WTC11 (cell line): Measurements from ENCODE around the gene CHRM4. TPM values are rescaled to one million over a fixed set of nuclear protein-coding genes. Genes with fewer than 3 reads are reported as not detected.

Experiments
- ATAC-seq: fragments of 200-7000 bp; cut with Tn5 transposase; 2 replicates; pipeline ENCODE4 v1.10.0; 2021; ENCODE audit warnings: mild to moderate bottlenecking, moderate library complexity
- CTCF ChIA-PET: fragments of 300-600 bp; sonication (Branson Sonifier 250); formaldehyde crosslinking; loops from one replicate; lab custom pipeline; 2021; ENCODE audit warnings: antibody characterized with exemption; lab: Charles Lee
- POLR2A ChIA-PET: fragments of 350-600 bp; sonication (Branson Sonifier 250); formaldehyde crosslinking; loops from one replicate; lab custom pipeline; 2021; ENCODE audit warnings: antibody characterized with exemption; lab: Charles Lee
- DNase-seq: peaks from one replicate; pipeline ENCODE4 v3.0.0; 2021; ENCODE audit warnings: low spot score
- H3K27ac Mint-ChIP-seq: 2 replicates; pipeline ENCODE4 v1.8.0; 2021; ENCODE audit warnings: mixed read lengths
- H3K27me3 Mint-ChIP-seq: 2 replicates; pipeline ENCODE4 v1.8.0; 2021; ENCODE audit warnings: low read depth, mild to moderate bottlenecking, moderate library complexity, mixed read lengths
- H3K36me3 Mint-ChIP-seq: 2 replicates; pipeline ENCODE4 v1.8.0; 2021; ENCODE audit warnings: mixed read lengths
- H3K4me1 Mint-ChIP-seq: 2 replicates; pipeline ENCODE4 v1.8.0; 2022; ENCODE audit warnings: mixed read lengths
- H3K4me3 Mint-ChIP-seq: 2 replicates; pipeline ENCODE4 v1.8.0; 2021; ENCODE audit warnings: mild to moderate bottlenecking, moderate library complexity, mixed read lengths
- H3K9me3 Mint-ChIP-seq: 2 replicates; pipeline ENCODE4 v1.8.0; 2021; ENCODE audit warnings: mixed read lengths
- ATF2 ChIP-seq: sonication (generic); formaldehyde crosslinking; IDR thresholded peaks from 2 replicates; pipeline ENCODE4 v1.8.1; 2022; ENCODE audit warnings: low read depth, missing genetic modification reagents, borderline replicate concordance
- ESRRA ChIP-seq: sonication (generic); formaldehyde crosslinking; IDR thresholded peaks from 2 replicates; pipeline ENCODE4 v1.8.1; 2022; ENCODE audit warnings: mild to moderate bottlenecking, missing genetic modification reagents, borderline replicate concordance
- MXD4 ChIP-seq: fragments of 250-450 bp; sonication (Bioruptor Pico); IDR thresholded peaks from 2 replicates; pipeline ENCODE4 v1.8.0; 2021; ENCODE audit warnings: mild to moderate bottlenecking, moderate library complexity, borderline replicate concordance
- NR2C2 ChIP-seq: sonication (generic); formaldehyde crosslinking; IDR thresholded peaks from 2 replicates; pipeline ENCODE4 v1.8.0; 2022; ENCODE audit warnings: mild to moderate bottlenecking, missing genetic modification reagents
- PRDM15 ChIP-seq: sonication (generic); formaldehyde crosslinking; IDR thresholded peaks from 2 replicates; pipeline ENCODE4 v1.8.0; 2022; ENCODE audit warnings: missing genetic modification reagents
- PRRX2 ChIP-seq: fragments of 250-450 bp; sonication (Bioruptor Pico); IDR thresholded peaks from 2 replicates; pipeline ENCODE4 v1.8.0; 2021; ENCODE audit warnings: mild to moderate bottlenecking
- RORB ChIP-seq: fragments of 250-450 bp; sonication (Bioruptor Pico); IDR thresholded peaks from 2 replicates; pipeline ENCODE4 v1.9.0; 2021; ENCODE audit warnings: mild to moderate bottlenecking
- SMAD4 ChIP-seq: sonication (generic); formaldehyde crosslinking; IDR thresholded peaks from 2 replicates; pipeline ENCODE4 v1.8.0; 2022; ENCODE audit warnings: mild to moderate bottlenecking, missing genetic modification reagents
- ZNF121 ChIP-seq: sonication (generic); formaldehyde crosslinking; IDR thresholded peaks from 2 replicates; pipeline ENCODE4 v1.8.0; 2023; ENCODE audit warnings: missing genetic modification reagents
- ZNF138 ChIP-seq: sonication (generic); formaldehyde crosslinking; conservative IDR thresholded peaks from 2 replicates; pipeline ENCODE4 v1.8.1; 2022; ENCODE audit warnings: mild to moderate bottlenecking, moderate library complexity, missing genetic modification reagents
- ZNF219 ChIP-seq: sonication (generic); formaldehyde crosslinking; IDR thresholded peaks from 2 replicates; pipeline ENCODE4 v1.8.0; 2023; ENCODE audit warnings: missing genetic modification reagents, mild to moderate bottlenecking, borderline replicate concordance
- ZNF281 ChIP-seq: sonication (generic); formaldehyde crosslinking; IDR thresholded peaks from 2 replicates; pipeline ENCODE4 v1.8.0; 2023; ENCODE audit warnings: mild to moderate bottlenecking, missing genetic modification reagents
- ZNF317 ChIP-seq: sonication (generic); formaldehyde crosslinking; IDR thresholded peaks from 2 replicates; pipeline ENCODE4 v1.8.1; 2023; ENCODE audit warnings: low read depth, mild to moderate bottlenecking, moderate library complexity, missing genetic modification reagents, borderline replicate concordance
- ZNF416 ChIP-seq: fragments of 250-450 bp; sonication (Bioruptor Pico); IDR thresholded peaks from 2 replicates; pipeline ENCODE4 v1.9.0; 2021; ENCODE audit warnings: mild to moderate bottlenecking, inconsistent platforms
- total RNA-seq: library from RNA; stranded (reverse); gene quantifications from 3 replicates; pipeline ENCODE4 v1.2.3, GENCODE V29; 2021
- TF ChIP-seq, protein P1 (sequence below): sonication (generic); formaldehyde crosslinking; IDR thresholded peaks from 2 replicates; pipeline ENCODE4 v1.8.1; 2023; ENCODE audit warnings: mild to moderate bottlenecking, moderate library complexity, missing genetic modification reagents
- TF ChIP-seq, protein P2 (sequence below): sonication (generic); formaldehyde crosslinking; IDR thresholded peaks from 2 replicates; pipeline ENCODE4 v1.8.0; 2022; ENCODE audit warnings: mild to moderate bottlenecking, missing genetic modification reagents
- TF ChIP-seq, protein P3 (sequence below): sonication (generic); formaldehyde crosslinking; IDR thresholded peaks from 2 replicates; pipeline ENCODE4 v1.8.1; 2022; ENCODE audit warnings: missing genetic modification reagents, borderline replicate concordance

CHRM4 gene
- total RNA-seq, 1 experiment from 2014 or later = 0.85 TPM

DNA sequence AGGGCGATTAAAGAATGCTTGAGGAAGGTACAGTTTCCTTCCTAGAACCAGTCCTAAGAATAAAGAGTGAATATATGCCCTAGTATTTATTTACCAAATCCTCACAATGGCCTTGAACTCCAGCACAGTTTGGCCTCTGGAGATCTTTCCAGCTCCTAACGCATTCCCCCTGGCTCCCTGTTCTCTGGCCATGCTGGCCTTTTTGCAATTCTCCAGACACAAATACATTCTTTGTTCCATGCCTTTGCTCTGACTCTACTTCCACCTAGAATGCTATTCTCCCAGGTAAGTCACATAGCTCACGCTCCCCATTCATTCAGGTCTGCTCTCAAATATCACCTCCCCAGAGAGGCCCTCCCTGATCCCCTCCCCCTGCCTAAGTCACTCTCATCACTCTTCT lies 48.1 kb downstream of the CHRM4 start:
- peak overlapping the region; percentile 93 for H3K27ac Mint-ChIP-seq
- H3K27me3 Mint-ChIP-seq = peaks cover 11% of the 10 kb centered on the region
- ChIA-PET POLR2A (interaction anchor here (0.5 to 1.4 kb wide), 4 partner anchors 11 to 102 kb away, joined by 3 to 4 read pairs (median 4); no protein-coding TSS in a partner anchor), CTCF (interaction anchor here (1.0 to 3.6 kb wide), 17 partner anchors 8 to 186 kb away, joined by 3 to 31 read pairs (median 13); partner anchors contain the start of genes CHRM4 and CREB3L1)
- no peak for ATAC-seq
- peaks cover 89% of the 10 kb centered on the region for H3K4me1 Mint-ChIP-seq
- peak overlapping the region; percentile 8; the same call in 1 of the 2 replicates for H3K4me3 Mint-ChIP-seq
- DNase-seq = no peak
- TF ChIP-seq ZNF317 (no peak), PRDM15 (CRISPR knock-in tag) (no peak), ZNF138 (CRISPR knock-in tag) (no peak), ZNF219 (no peak), RORB (CRISPR knock-in tag) (no peak), SMAD4 (CRISPR knock-in tag) (no peak), PRRX2 (CRISPR knock-in tag) (no peak), ZNF281 (no peak), MXD4 (CRISPR knock-in tag) (no peak), ATF2 (no peak), ZNF121 (CRISPR knock-in tag) (no peak), ZNF416 (CRISPR knock-in tag) (no peak), ESRRA (CRISPR knock-in tag) (no peak), NR2C2 (CRISPR knock-in tag) (no peak)
- TF ChIP-seq, protein P1, sequence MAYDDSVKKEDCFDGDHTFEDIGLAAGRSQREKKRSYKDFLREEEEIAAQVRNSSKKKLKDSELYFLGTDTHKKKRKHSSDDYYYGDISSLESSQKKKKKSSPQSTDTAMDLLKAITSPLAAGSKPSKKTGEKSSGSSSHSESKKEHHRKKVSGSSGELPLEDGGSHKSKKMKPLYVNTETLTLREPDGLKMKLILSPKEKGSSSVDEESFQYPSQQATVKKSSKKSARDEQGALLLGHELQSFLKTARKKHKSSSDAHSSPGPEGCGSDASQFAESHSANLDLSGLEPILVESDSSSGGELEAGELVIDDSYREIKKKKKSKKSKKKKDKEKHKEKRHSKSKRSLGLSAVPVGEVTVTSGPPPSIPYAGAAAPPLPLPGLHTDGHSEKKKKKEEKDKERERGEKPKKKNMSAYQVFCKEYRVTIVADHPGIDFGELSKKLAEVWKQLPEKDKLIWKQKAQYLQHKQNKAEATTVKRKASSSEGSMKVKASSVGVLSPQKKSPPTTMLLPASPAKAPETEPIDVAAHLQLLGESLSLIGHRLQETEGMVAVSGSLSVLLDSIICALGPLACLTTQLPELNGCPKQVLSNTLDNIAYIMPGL = no peak
- TF ChIP-seq, protein P2, sequence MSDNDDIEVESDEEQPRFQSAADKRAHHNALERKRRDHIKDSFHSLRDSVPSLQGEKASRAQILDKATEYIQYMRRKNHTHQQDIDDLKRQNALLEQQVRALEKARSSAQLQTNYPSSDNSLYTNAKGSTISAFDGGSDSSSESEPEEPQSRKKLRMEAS = no peak
- TF ChIP-seq, protein P3, sequence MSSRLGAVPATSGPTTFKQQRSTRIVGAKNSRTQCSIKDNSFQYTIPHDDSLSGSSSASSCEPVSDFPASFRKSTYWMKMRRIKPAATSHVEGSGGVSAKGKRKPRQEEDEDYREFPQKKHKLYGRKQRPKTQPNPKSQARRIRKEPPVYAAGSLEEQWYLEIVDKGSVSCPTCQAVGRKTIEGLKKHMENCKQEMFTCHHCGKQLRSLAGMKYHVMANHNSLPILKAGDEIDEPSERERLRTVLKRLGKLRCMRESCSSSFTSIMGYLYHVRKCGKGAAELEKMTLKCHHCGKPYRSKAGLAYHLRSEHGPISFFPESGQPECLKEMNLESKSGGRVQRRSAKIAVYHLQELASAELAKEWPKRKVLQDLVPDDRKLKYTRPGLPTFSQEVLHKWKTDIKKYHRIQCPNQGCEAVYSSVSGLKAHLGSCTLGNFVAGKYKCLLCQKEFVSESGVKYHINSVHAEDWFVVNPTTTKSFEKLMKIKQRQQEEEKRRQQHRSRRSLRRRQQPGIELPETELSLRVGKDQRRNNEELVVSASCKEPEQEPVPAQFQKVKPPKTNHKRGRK (CRISPR knock-in tag) = no peak
- TF ChIP-seq, all 79 proteins: peak for 0
- Mint-ChIP-seq H3K36me3 (no peaks in the 10 kb centered on the region), H3K9me3 (no peaks in the 10 kb centered on the region)
